ENCODE results near the gene SRSF5. TPM values are rescaled to one million over a fixed set of nuclear protein-coding genes. Genes with fewer than 3 reads are reported as not detected.

The SRSF5 gene
- total RNA-seq, 1 donor from 2014 or later, result 319 TPM

- Mint-ChIP-seq H3K36me3 (ENCODE audit: unreplicated experiment) (no peaks in the 10 kb centered on the region), H3K4me1 (ENCODE audit: low read depth, unreplicated experiment) (no peaks in the 10 kb centered on the region), H3K27ac (ENCODE audit: unreplicated experiment) (no peak overlapping the region), H3K4me3 (ENCODE audit: unreplicated experiment) (no peak overlapping the region), H3K9me3 (ENCODE audit: unreplicated experiment) (peaks cover 3% of the 10 kb centered on the region), H3K27me3 (ENCODE audit: unreplicated experiment) (peaks cover 6% of the 10 kb centered on the region)
- no peak for DNase-seq
- no peak for TF ChIP-seq CTCF (IDR thresholded peaks at IDR 0.05; ENCODE audit: partially characterized antibody, unreplicated experiment)
Measured at GRCh38 chr14:69756298-69756697, 10.6 kb upstream of the SRSF5 start.

GRCh38 chr14:69760810-69761209 lies 6.1 kb upstream of the SRSF5 start:
- TF ChIP-seq CTCF (IDR thresholded peaks at IDR 0.05; ENCODE audit: partially characterized antibody, unreplicated experiment), result no peak
- no peaks in the 10 kb centered on the region for H3K4me1 Mint-ChIP-seq (ENCODE audit: low read depth, unreplicated experiment)
- peaks cover 3% of the 10 kb centered on the region for H3K9me3 Mint-ChIP-seq (ENCODE audit: unreplicated experiment)
- DNase-seq, result no peak
- no peaks in the 10 kb centered on the region for H3K36me3 Mint-ChIP-seq (ENCODE audit: unreplicated experiment)
- no peak overlapping the region for H3K4me3 Mint-ChIP-seq (ENCODE audit: unreplicated experiment)
- H3K27me3 Mint-ChIP-seq (ENCODE audit: unreplicated experiment), result peaks cover 6% of the 10 kb centered on the region
- H3K27ac Mint-ChIP-seq (ENCODE audit: unreplicated experiment), result no peak overlapping the region

- TF ChIP-seq CTCF (IDR thresholded peaks at IDR 0.05; ENCODE audit: partially characterized antibody, unreplicated experiment), result no peak
- peaks cover 17% of the 10 kb centered on the region for H3K9me3 Mint-ChIP-seq (ENCODE audit: unreplicated experiment)
- no peak for DNase-seq
- no peaks in the 10 kb centered on the region for H3K36me3 Mint-ChIP-seq (ENCODE audit: unreplicated experiment)
- H3K4me1 Mint-ChIP-seq (ENCODE audit: low read depth, unreplicated experiment), result peaks cover 12% of the 10 kb centered on the region
- H3K27ac Mint-ChIP-seq (ENCODE audit: unreplicated experiment), result no peak overlapping the region
- H3K4me3 Mint-ChIP-seq (ENCODE audit: unreplicated experiment), result no peak overlapping the region
- peaks cover 17% of the 10 kb centered on the region for H3K27me3 Mint-ChIP-seq (ENCODE audit: unreplicated experiment)
Measured at GRCh38 chr14:69763761-69764510, 3.0 kb upstream of the SRSF5 start.

- Mint-ChIP-seq H3K4me3 (ENCODE audit: unreplicated experiment) (peak overlapping the region; percentile 98), H3K27me3 (ENCODE audit: unreplicated experiment) (peaks cover 14% of the 10 kb centered on the region), H3K27ac (ENCODE audit: unreplicated experiment) (peak overlapping the region; percentile 99), H3K9me3 (ENCODE audit: unreplicated experiment) (peaks cover 14% of the 10 kb centered on the region), H3K36me3 (ENCODE audit: unreplicated experiment) (no peaks in the 10 kb centered on the region), H3K4me1 (ENCODE audit: low read depth, unreplicated experiment) (peaks cover 16% of the 10 kb centered on the region)
- no peak for TF ChIP-seq CTCF (IDR thresholded peaks at IDR 0.05; ENCODE audit: partially characterized antibody, unreplicated experiment)
- peak; percentile 97 for DNase-seq
Measured at GRCh38 chr14:69767369-69767999, 542 bp downstream of the SRSF5 start.

GRCh38 chr14:69768873-69769272 lies 1.9 kb downstream of the SRSF5 start:
- TF ChIP-seq CTCF (IDR thresholded peaks at IDR 0.05; ENCODE audit: partially characterized antibody, unreplicated experiment), result no peak
- Mint-ChIP-seq H3K9me3 (ENCODE audit: unreplicated experiment) (peaks cover 14% of the 10 kb centered on the region), H3K4me3 (ENCODE audit: unreplicated experiment) (peak overlapping the region; percentile 98), H3K36me3 (ENCODE audit: unreplicated experiment) (no peaks in the 10 kb centered on the region), H3K27ac (ENCODE audit: unreplicated experiment) (peak overlapping the region; percentile 99), H3K27me3 (ENCODE audit: unreplicated experiment) (peaks cover 14% of the 10 kb centered on the region), H3K4me1 (ENCODE audit: low read depth, unreplicated experiment) (peaks cover 16% of the 10 kb centered on the region)
- no peak for DNase-seq

Measured in glutamatergic neuron (in vitro differentiated cells).